PC-3 (cell line): ENCODE measurements around the gene CD4. TPM values are rescaled to one million over a fixed set of nuclear protein-coding genes. Genes with fewer than 3 reads are reported as not detected.

ENCODE experiments used
- ATAC-seq: fragments of 200-7000 bp; cut with Tn5 transposase; 2 replicates; pipeline ENCODE4 v1.9.1; 2020; ENCODE audit warnings: mild to moderate bottlenecking, moderate library complexity
- BruUV-seq: library from RNA; stranded (reverse); fragments of 400-500 nt; replicated peaks from 2 replicates; lab custom pipeline; 2021; lab: Mats Ljungman, UMichigan
- CTCF ChIA-PET: fragments of 300-600 bp; sonication (Branson Sonifier 250); formaldehyde crosslinking; loops from one replicate; lab custom pipeline; 2022; ENCODE audit warnings: antibody characterized with exemption; lab: Charles Lee
- POLR2A ChIA-PET: fragments of 300-600 bp; sonication (Branson Sonifier 250); formaldehyde crosslinking; loops from one replicate; lab custom pipeline; 2022; ENCODE audit warnings: antibody characterized with exemption; ENCODE audit not compliant: unreplicated experiment; lab: Charles Lee
- DNase-seq: peaks from one replicate; pipeline ENCODE4 v3.0.0-alpha.2; 2015
- H2AFZ ChIP-seq: fragments of 300-600 bp; sonication (generic); 2 replicates; pipeline ENCODE4 v1.6.0; 2016; ENCODE audit warnings: antibody characterized with exemption, low read length
- H3F3A ChIP-seq: fragments of 300-600 bp; sonication (generic); one replicate; pipeline ENCODE4 v1.6.0; 2017; ENCODE audit warnings: antibody characterized with exemption, low read length, control low read depth, mild to moderate bottlenecking; ENCODE audit not compliant: unreplicated experiment
- H3K27ac ChIP-seq: fragments of 300-600 bp; sonication (generic); 2 replicates; pipeline ENCODE4 v1.5.1; 2016; ENCODE audit warnings: mild to moderate bottlenecking, low read length
- H3K27me3 ChIP-seq: fragments of 300-600 bp; sonication (generic); 2 replicates; pipeline ENCODE4 v1.6.1; 2016; ENCODE audit warnings: low read length, mixed read lengths
- H3K36me3 ChIP-seq: fragments of 300-600 bp; sonication (generic); 2 replicates; pipeline ENCODE4 v1.6.1; 2016; ENCODE audit warnings: low read depth, mixed run types, low read length, mixed read lengths
- H3K4me1 ChIP-seq: fragments of 300-600 bp; sonication (generic); 2 replicates; pipeline ENCODE4 v1.5.1; 2016; ENCODE audit warnings: low read length; ENCODE audit not compliant: insufficient read depth
- H3K4me2 ChIP-seq: fragments of 300-600 bp; sonication (generic); 2 replicates; pipeline ENCODE4 v1.6.0; 2016; ENCODE audit warnings: low read length
- H3K4me3 ChIP-seq: fragments of 300-600 bp; sonication (generic); 2 replicates; pipeline ENCODE4 v1.5.1; 2016; ENCODE audit warnings: mild to moderate bottlenecking, low read length, mixed read lengths
- H3K79me2 ChIP-seq: fragments of 300-600 bp; sonication (generic); 2 replicates; pipeline ENCODE4 v1.6.1; 2017; ENCODE audit warnings: low read length, mixed read lengths
- H3K9ac ChIP-seq: fragments of 300-600 bp; sonication (generic); 2 replicates; pipeline ENCODE4 v1.6.0; 2016; ENCODE audit warnings: mild to moderate bottlenecking, low read length
- H3K9me2 ChIP-seq: fragments of 300-600 bp; sonication (generic); replicated peaks from 2 replicates; pipeline ENCODE4 v1.6.1; 2016; ENCODE audit warnings: mixed run types, low read length, mixed read lengths
- H3K9me3 ChIP-seq: fragments of 300-600 bp; sonication (generic); 2 replicates; pipeline ENCODE4 v1.6.1; 2016; ENCODE audit warnings: low read length, mixed read lengths
- H4K20me1 ChIP-seq: fragments of 300-600 bp; sonication (generic); 2 replicates; pipeline ENCODE4 v1.6.1; 2016; ENCODE audit warnings: low read length, mixed read lengths
- CTCF ChIP-seq: fragments of 300-600 bp; sonication (generic); conservative IDR thresholded peaks from 2 replicates; pipeline ENCODE4 v1.5.1; 2017; ENCODE audit warnings: antibody characterized with exemption, low read depth, mild to moderate bottlenecking, low read length
- EZH2 ChIP-seq: fragments of 300-600 bp; sonication (generic); IDR thresholded peaks from one replicate; pipeline ENCODE4 v1.6.1; 2017; ENCODE audit warnings: antibody characterized with exemption, mild to moderate bottlenecking, low read length; ENCODE audit not compliant: unreplicated experiment
- EZH2phosphoT487 ChIP-seq: fragments of 300-600 bp; sonication (generic); IDR thresholded peaks from 2 replicates; pipeline ENCODE4 v1.6.1; 2018; ENCODE audit warnings: mild to moderate bottlenecking, antibody characterized with exemption, low read length, borderline replicate concordance
- intact Hi-C: fragments of 100-400 bp; cut with micrococcal nuclease; formaldehyde crosslinking; loops from 2 replicates; pipeline ENCODE4 v1.9.0; 2023
- total RNA-seq: library from RNA; depleted of rRNA; stranded (reverse); fragments of >200 nt; gene quantifications from 2 replicates; pipeline ENCODE4 v1.2.3, GENCODE V29; 2014

The CD4 gene
- total RNA-seq, 1 experiment from 2014 or later, result not detected

- Histone ChIP-seq H3K27ac (no peak overlapping the region), H3K36me3 (no peaks in the 10 kb centered on the region), H3K4me3 (no peak overlapping the region), H4K20me1 (no peaks in the 10 kb centered on the region), H3K27me3 (no peaks in the 10 kb centered on the region), H3K4me2 (no peak overlapping the region), H2AFZ (no peak overlapping the region), H3F3A (no peaks in the 10 kb centered on the region), H3K9me2 (no peaks in the 10 kb centered on the region), H3K79me2 (no peaks in the 10 kb centered on the region), H3K4me1 (no peaks in the 10 kb centered on the region), H3K9me3 (no peaks in the 10 kb centered on the region), H3K9ac (no peak overlapping the region)
- no TSS peak for BruUV-seq
- TF ChIP-seq CTCF (no peak), EZH2 (no peak), EZH2phosphoT487 (no peak)
- DNase-seq (no peak), ATAC-seq (no peak)
- intact Hi-C loops, result no loop called here
- CTCF ChIA-PET, result no interaction called here
- POLR2A ChIA-PET, result no interaction called here
Measured at GRCh38 chr12:6816598-6816997, 27.3 kb downstream of the CD4 start.

GRCh38 chr12:6817098-6817497 is 27.8 kb downstream of the CD4 start:
- H3K4me1 ChIP-seq, result no peaks in the 10 kb centered on the region
- ChIA-PET CTCF (no interaction called here), POLR2A (no interaction called here)
- intact Hi-C loops, result no loop called here
- H2AFZ ChIP-seq, result no peak overlapping the region
- H3K9me3 ChIP-seq, result no peaks in the 10 kb centered on the region
- no peak for TF ChIP-seq EZH2phosphoT487
- H3K79me2 ChIP-seq, result no peaks in the 10 kb centered on the region
- ATAC-seq, result no peak
- no TSS peak for BruUV-seq
- H3K9ac ChIP-seq, result no peak overlapping the region
- H3K4me2 ChIP-seq, result no peak overlapping the region
- DNase-seq, result no peak
- H3K27me3 ChIP-seq, result no peaks in the 10 kb centered on the region
- H3F3A ChIP-seq, result no peaks in the 10 kb centered on the region
- H3K36me3 ChIP-seq, result no peaks in the 10 kb centered on the region
- no peaks in the 10 kb centered on the region for H3K9me2 ChIP-seq
- H3K27ac ChIP-seq, result no peak overlapping the region
- H3K4me3 ChIP-seq, result no peak overlapping the region
- no peaks in the 10 kb centered on the region for H4K20me1 ChIP-seq

- no TSS peak for BruUV-seq
- H3F3A ChIP-seq, result no peaks in the 10 kb centered on the region
- no peaks in the 10 kb centered on the region for H3K4me1 ChIP-seq
- no peaks in the 10 kb centered on the region for H3K36me3 ChIP-seq
- H3K4me3 ChIP-seq, result no peak overlapping the region
- no peaks in the 10 kb centered on the region for H4K20me1 ChIP-seq
- no peak overlapping the region for H3K27ac ChIP-seq
- H3K9me3 ChIP-seq, result no peaks in the 10 kb centered on the region
- TF ChIP-seq CTCF, result no peak
- no peak for TF ChIP-seq EZH2
- TF ChIP-seq EZH2phosphoT487, result no peak
- POLR2A ChIA-PET, result no interaction called here
- ATAC-seq (no peak), DNase-seq (no peak)
- CTCF ChIA-PET, result no interaction called here
- H3K9ac ChIP-seq, result no peak overlapping the region
- no peaks in the 10 kb centered on the region for H3K79me2 ChIP-seq
- no peaks in the 10 kb centered on the region for H3K9me2 ChIP-seq
- no peak overlapping the region for H3K4me2 ChIP-seq
- intact Hi-C loops, result no loop called here
- H2AFZ ChIP-seq, result no peak overlapping the region
- H3K27me3 ChIP-seq, result no peaks in the 10 kb centered on the region
Measured at GRCh38 chr12:6817662-6818157, 28.4 kb downstream of the CD4 start.
